ENCODE data around the gene GIMAP8.
A peak's percentile ranks its signal among the peaks of the same experiment; 100 is the strongest.

Gene GIMAP8

DNA sequence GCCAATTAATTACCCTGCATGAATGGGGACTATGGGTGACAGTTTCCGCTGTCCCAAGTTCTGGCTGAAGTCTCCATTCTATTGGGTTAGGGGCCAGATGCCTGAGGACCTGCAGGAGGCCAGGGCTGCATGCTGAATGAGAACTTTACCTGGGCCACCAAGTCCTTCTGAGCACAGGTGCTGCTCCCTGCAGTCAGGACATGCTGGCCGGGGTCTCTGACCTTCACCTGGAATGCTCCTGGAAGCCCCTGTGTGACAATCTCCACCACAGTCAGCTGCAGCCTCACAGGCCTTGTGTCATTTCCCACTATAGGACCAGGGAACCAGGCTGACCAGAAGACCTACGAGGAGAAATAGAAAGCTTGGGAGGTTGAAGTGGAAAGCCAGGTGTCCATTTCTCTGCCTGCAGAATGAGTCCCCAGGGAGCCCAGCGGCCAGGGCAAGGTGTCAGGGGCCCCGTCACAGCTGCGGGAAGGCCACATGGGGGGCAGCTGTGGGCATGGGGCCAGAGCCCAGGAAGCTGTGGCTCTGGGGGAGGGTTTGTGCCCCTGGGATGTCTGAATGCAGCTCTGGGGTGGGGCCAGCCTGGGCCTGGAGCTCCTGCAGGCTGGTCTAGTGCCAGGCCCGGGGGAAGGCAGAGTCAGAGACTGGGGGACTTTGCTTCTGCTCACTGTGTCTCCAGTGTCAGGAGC lies 5.6 kb upstream of the GIMAP8 start:
- Histone ChIP-seq H2BK120ac (ENCODE audit: low read depth, low read length) (no peak overlapping the region), H3K36me3 (replicated peaks in 1 of 2; ENCODE audit: control insufficient read depth in 2 of 2, insufficient read depth in 2 of 2, low read length in 2 of 2) (no peaks in the 10 kb centered on the region), H3K18ac (ENCODE audit: low read length) (peak overlapping the region; percentile 42), H3K4me3 (ENCODE audit: low read length in 2 of 2) (no peak overlapping the region), H3K9me3 (replicated peaks in 1 of 2; ENCODE audit: control insufficient read depth in 2 of 2, insufficient read depth in 1 of 2, low read depth in 1 of 2, low read length in 2 of 2) (peaks cover 2 to 6% of the 10 kb centered on the region in 2 donors), H3K27ac (replicated peaks; ENCODE audit: low read length) (no peak overlapping the region), H2AFZ (ENCODE audit: low read length) (no peak overlapping the region), H3K14ac (ENCODE audit: low read length) (no peak overlapping the region), H3K23ac (ENCODE audit: low read depth, low read length, poor library complexity) (no peak overlapping the region), H2AK5ac (ENCODE audit: low read depth, low read length) (peak overlapping the region; percentile 14), H3K4ac (ENCODE audit: low read length) (no peak overlapping the region), H4K8ac (ENCODE audit: low read depth, low read length) (no peak overlapping the region), H3K9ac (ENCODE audit: low read depth, low read length, poor library complexity) (peak overlapping the region; percentile 60), H2BK15ac (ENCODE audit: low read length) (no peak overlapping the region), H3K4me1 (ENCODE audit: control insufficient read depth in 2 of 2, insufficient read depth in 1 of 2, low read depth in 1 of 2, low read length in 2 of 2) (no peaks in the 10 kb centered on the region), H2BK12ac (ENCODE audit: low read length) (no peak overlapping the region), H3K27me3 (ENCODE audit: control insufficient read depth in 3 of 3, insufficient read depth in 3 of 3, low read depth in 1 of 3, low read length in 3 of 3) (peaks cover 0 to 28% (median 0%) of the 10 kb centered on the region in 3 experiments), H2BK5ac (ENCODE audit: low read length) (no peak overlapping the region), H3K4me2 (ENCODE audit: insufficient read depth, low read length, poor library complexity, severe bottlenecking) (no peak overlapping the region), H3K79me1 (ENCODE audit: low read depth, low read length) (no peaks in the 10 kb centered on the region), H4K91ac (ENCODE audit: low read depth, low read length, poor library complexity) (no peak overlapping the region)
- no peak for DNase-seq (ENCODE audit: low spot score)
- WGBS, 2 donors (ENCODE audit: extremely low coverage in 2 of 2, insufficient read length in 2 of 2, insufficient replicate concordance in 1 of 2): no CpG with 5 or more reads among the region's 7 CpGs

DNA sequence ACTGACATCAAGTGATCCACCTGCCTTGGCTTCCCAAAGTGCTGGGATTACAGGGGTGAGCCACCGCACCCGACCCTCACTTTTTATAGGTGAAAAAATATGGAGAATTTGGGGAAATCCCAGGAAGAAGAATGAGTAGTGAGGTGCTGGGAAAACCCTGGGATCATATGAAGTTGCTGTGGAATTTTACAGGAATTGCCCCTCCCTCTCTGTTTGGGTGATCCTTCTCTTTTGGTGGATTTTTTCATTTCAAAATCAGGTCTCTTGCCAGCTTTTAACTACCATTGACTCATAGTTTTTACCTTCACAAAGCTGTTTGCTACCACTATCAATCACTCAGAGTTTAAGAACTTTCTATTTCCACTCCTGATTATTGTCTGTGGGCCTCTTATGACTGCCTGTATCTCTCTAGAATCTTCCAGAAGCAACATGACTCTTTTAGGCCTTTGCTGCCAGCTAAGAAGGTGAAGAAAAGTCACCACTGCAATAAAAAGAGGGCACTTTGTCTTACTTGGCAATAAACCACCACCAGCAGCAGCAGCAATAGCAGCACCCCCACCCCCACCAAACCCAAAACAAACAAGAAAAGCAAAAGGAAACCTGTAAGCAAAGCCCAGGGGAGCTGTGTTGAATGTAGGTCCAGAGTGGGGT lies 4.0 kb upstream of the GIMAP8 start:
- Histone ChIP-seq H2BK15ac (ENCODE audit: low read length) (no peak overlapping the region), H2AK5ac (ENCODE audit: low read depth, low read length) (no peak overlapping the region), H2BK12ac (ENCODE audit: low read length) (no peak overlapping the region)

DNA sequence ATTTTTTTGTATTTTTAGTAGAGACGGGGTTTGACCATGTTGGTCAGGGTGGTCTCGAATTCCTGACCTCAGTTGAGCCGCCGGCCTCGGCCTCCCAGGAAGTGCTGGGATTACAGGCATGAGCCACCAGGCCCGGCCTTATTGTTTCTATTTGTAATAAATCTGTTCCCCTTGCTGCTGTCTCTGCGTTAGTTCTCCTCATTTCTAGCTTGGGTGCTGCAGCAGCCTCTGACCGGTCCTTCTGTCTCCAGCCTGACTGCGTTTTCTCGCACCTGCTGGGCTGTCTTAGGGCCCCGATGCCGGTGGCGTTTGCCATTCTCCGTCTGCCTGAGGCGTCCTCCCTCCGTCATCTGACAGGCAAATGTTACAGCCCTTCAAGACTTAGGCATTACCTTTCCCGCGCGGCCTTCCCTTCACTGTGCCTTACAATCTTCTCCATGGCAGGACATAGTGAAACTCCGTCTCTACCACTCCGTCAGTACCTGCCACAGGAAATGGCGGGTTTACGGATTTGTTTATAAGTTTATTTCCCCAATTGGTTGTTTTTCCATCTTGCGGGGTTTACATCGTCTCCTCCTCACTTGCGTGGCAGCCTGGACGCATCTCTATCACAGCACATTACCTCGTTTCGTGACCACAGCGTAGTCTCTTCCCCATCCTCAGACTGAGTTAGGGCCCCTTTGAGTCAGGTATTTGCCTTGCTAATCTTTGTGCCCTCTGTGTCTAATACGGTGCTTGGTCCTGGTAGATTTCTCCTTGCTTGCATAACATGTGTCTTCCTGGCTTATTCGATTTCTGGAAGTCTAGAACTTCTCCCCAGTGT lies 2.3 kb upstream of the GIMAP8 start:
- H3K9me3 ChIP-seq (replicated peaks in 1 of 2; ENCODE audit: control insufficient read depth in 2 of 2, insufficient read depth in 1 of 2, low read depth in 1 of 2, low read length in 2 of 2): no peaks in the 10 kb centered on the region
- no CpG with 5 or more reads among the region's 32 CpGs for WGBS, 2 donors (ENCODE audit: extremely low coverage in 2 of 2, insufficient read length in 2 of 2, insufficient replicate concordance in 1 of 2)
- H4K8ac ChIP-seq (ENCODE audit: low read depth, low read length): no peak overlapping the region
- H3K4me2 ChIP-seq (ENCODE audit: insufficient read depth, low read length, poor library complexity, severe bottlenecking): no peak overlapping the region
- no peak overlapping the region for H3K9ac ChIP-seq (ENCODE audit: low read depth, low read length, poor library complexity)
- H2AK5ac ChIP-seq (ENCODE audit: low read depth, low read length): no peak overlapping the region
- H2BK5ac ChIP-seq (ENCODE audit: low read length): no peak overlapping the region
- no peak overlapping the region for H3K4ac ChIP-seq (ENCODE audit: low read length)
- no peak for DNase-seq (ENCODE audit: low spot score)
- no peaks in the 10 kb centered on the region for H3K36me3 ChIP-seq (replicated peaks in 1 of 2; ENCODE audit: control insufficient read depth in 2 of 2, insufficient read depth in 2 of 2, low read length in 2 of 2)
- no peak overlapping the region for H3K27ac ChIP-seq (replicated peaks; ENCODE audit: low read length)
- no peaks in the 10 kb centered on the region for H3K79me1 ChIP-seq (ENCODE audit: low read depth, low read length)
- H3K14ac ChIP-seq (ENCODE audit: low read length): no peak overlapping the region
- no peak overlapping the region for H4K91ac ChIP-seq (ENCODE audit: low read depth, low read length, poor library complexity)
- H2BK15ac ChIP-seq (ENCODE audit: low read length): no peak overlapping the region
- H2BK120ac ChIP-seq (ENCODE audit: low read depth, low read length): no peak overlapping the region
- no peak overlapping the region for H2BK12ac ChIP-seq (ENCODE audit: low read length)
- peak overlapping the region; percentile 23 for H3K18ac ChIP-seq (ENCODE audit: low read length)
- no peak overlapping the region for H3K4me3 ChIP-seq (ENCODE audit: low read length in 2 of 2)
- peaks cover 0 to 49% (median 0%) of the 10 kb centered on the region in 3 experiments for H3K27me3 ChIP-seq (ENCODE audit: control insufficient read depth in 3 of 3, insufficient read depth in 3 of 3, low read depth in 1 of 3, low read length in 3 of 3)
- H3K23ac ChIP-seq (ENCODE audit: low read depth, low read length, poor library complexity): no peak overlapping the region
- H3K4me1 ChIP-seq (ENCODE audit: control insufficient read depth in 2 of 2, insufficient read depth in 1 of 2, low read depth in 1 of 2, low read length in 2 of 2): peaks cover 0 to 4% of the 10 kb centered on the region in 2 donors
- H2AFZ ChIP-seq (ENCODE audit: low read length): peak overlapping the region; percentile 60

More for the DNA sequence above, 4.0 kb upstream of the GIMAP8 start:
- Histone ChIP-seq H2AFZ (ENCODE audit: low read length) (no peak overlapping the region), H3K4me3 (ENCODE audit: low read length in 2 of 2) (no peak overlapping the region), H4K91ac (ENCODE audit: low read depth, low read length, poor library complexity) (no peak overlapping the region), H3K4me1 (ENCODE audit: control insufficient read depth in 2 of 2, insufficient read depth in 1 of 2, low read depth in 1 of 2, low read length in 2 of 2) (peaks cover 0 to 3% of the 10 kb centered on the region in 2 donors), H3K9me3 (replicated peaks in 1 of 2; ENCODE audit: control insufficient read depth in 2 of 2, insufficient read depth in 1 of 2, low read depth in 1 of 2, low read length in 2 of 2) (peaks cover 2 to 6% of the 10 kb centered on the region in 2 donors), H4K8ac (ENCODE audit: low read depth, low read length) (no peak overlapping the region), H3K27ac (replicated peaks; ENCODE audit: low read length) (no peak overlapping the region), H3K36me3 (replicated peaks in 1 of 2; ENCODE audit: control insufficient read depth in 2 of 2, insufficient read depth in 2 of 2, low read length in 2 of 2) (no peaks in the 10 kb centered on the region), H3K18ac (ENCODE audit: low read length) (no peak overlapping the region), H3K4ac (ENCODE audit: low read length) (no peak overlapping the region), H3K14ac (ENCODE audit: low read length) (no peak overlapping the region), H3K23ac (ENCODE audit: low read depth, low read length, poor library complexity) (no peak overlapping the region), H3K9ac (ENCODE audit: low read depth, low read length, poor library complexity) (no peak overlapping the region), H2BK5ac (ENCODE audit: low read length) (no peak overlapping the region), H3K79me1 (ENCODE audit: low read depth, low read length) (no peaks in the 10 kb centered on the region), H3K4me2 (ENCODE audit: insufficient read depth, low read length, poor library complexity, severe bottlenecking) (no peak overlapping the region), H2BK120ac (ENCODE audit: low read depth, low read length) (no peak overlapping the region), H3K27me3 (ENCODE audit: control insufficient read depth in 3 of 3, insufficient read depth in 3 of 3, low read depth in 1 of 3, low read length in 3 of 3) (peaks cover 0 to 40% (median 0%) of the 10 kb centered on the region in 3 experiments)
- no peak for DNase-seq (ENCODE audit: low spot score)
- WGBS, 2 donors (ENCODE audit: extremely low coverage in 2 of 2, insufficient read length in 2 of 2, insufficient replicate concordance in 1 of 2): no CpG with 5 or more reads among the region's 2 CpGs

DNA sequence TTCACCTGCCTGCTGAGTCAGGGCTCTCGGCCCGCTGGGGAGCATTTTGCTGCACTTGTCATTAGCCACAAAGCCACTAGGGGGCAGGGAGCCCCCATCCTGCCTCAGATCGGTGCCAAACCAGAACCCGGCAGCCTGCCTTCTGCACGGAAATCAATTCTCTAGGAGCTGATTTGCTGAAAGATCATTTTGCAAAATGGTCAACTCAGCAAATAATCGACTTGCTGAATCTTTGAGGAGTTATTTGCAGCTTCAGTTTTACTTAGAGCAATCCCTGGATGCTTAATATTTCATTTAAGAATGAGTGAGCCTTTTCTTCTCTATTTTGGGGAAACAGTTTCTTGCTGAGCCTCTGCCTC lies 1.7 kb upstream of the GIMAP8 start:
- Histone ChIP-seq H3K27ac (replicated peaks; ENCODE audit: low read length) (no peak overlapping the region), H3K23ac (ENCODE audit: low read depth, low read length, poor library complexity) (no peak overlapping the region), H2BK5ac (ENCODE audit: low read length) (no peak overlapping the region), H3K79me1 (ENCODE audit: low read depth, low read length) (no peaks in the 10 kb centered on the region), H3K4me2 (ENCODE audit: insufficient read depth, low read length, poor library complexity, severe bottlenecking) (no peak overlapping the region), H2AFZ (ENCODE audit: low read length) (peak overlapping the region; percentile 60), H3K4me1 (ENCODE audit: control insufficient read depth in 2 of 2, insufficient read depth in 1 of 2, low read depth in 1 of 2, low read length in 2 of 2) (peaks cover 0 to 4% of the 10 kb centered on the region in 2 donors), H4K91ac (ENCODE audit: low read depth, low read length, poor library complexity) (no peak overlapping the region), H3K27me3 (ENCODE audit: control insufficient read depth in 3 of 3, insufficient read depth in 3 of 3, low read depth in 1 of 3, low read length in 3 of 3) (peaks cover 0 to 49% (median 0%) of the 10 kb centered on the region in 3 experiments), H3K4me3 (ENCODE audit: low read length in 2 of 2) (no peak overlapping the region), H2AK5ac (ENCODE audit: low read depth, low read length) (no peak overlapping the region), H3K9ac (ENCODE audit: low read depth, low read length, poor library complexity) (no peak overlapping the region), H2BK12ac (ENCODE audit: low read length) (no peak overlapping the region), H3K4ac (ENCODE audit: low read length) (no peak overlapping the region), H4K8ac (ENCODE audit: low read depth, low read length) (no peak overlapping the region), H3K36me3 (replicated peaks in 1 of 2; ENCODE audit: control insufficient read depth in 2 of 2, insufficient read depth in 2 of 2, low read length in 2 of 2) (no peaks in the 10 kb centered on the region), H3K18ac (ENCODE audit: low read length) (no peak overlapping the region), H2BK120ac (ENCODE audit: low read depth, low read length) (no peak overlapping the region), H3K14ac (ENCODE audit: low read length) (no peak overlapping the region), H3K9me3 (replicated peaks in 1 of 2; ENCODE audit: control insufficient read depth in 2 of 2, insufficient read depth in 1 of 2, low read depth in 1 of 2, low read length in 2 of 2) (no peaks in the 10 kb centered on the region), H2BK15ac (ENCODE audit: low read length) (no peak overlapping the region)
- no CpG with 5 or more reads among the region's 6 CpGs for whole genome bisulfite sequencing, 2 donors (ENCODE audit: extremely low coverage in 2 of 2, insufficient read length in 2 of 2, insufficient replicate concordance in 1 of 2)
- peak; percentile 54 for DNase-seq (ENCODE audit: low spot score)

All from neuronal stem cell (in vitro differentiated cells).